ENCODE results near the gene FOCAD. TPM values are rescaled to one million over a fixed set of nuclear protein-coding genes. Genes with fewer than 3 reads are reported as not detected.

The FOCAD gene
- total RNA-seq, 2 donors from 2014 or later, result 29.4 to 29.6 TPM

DNA sequence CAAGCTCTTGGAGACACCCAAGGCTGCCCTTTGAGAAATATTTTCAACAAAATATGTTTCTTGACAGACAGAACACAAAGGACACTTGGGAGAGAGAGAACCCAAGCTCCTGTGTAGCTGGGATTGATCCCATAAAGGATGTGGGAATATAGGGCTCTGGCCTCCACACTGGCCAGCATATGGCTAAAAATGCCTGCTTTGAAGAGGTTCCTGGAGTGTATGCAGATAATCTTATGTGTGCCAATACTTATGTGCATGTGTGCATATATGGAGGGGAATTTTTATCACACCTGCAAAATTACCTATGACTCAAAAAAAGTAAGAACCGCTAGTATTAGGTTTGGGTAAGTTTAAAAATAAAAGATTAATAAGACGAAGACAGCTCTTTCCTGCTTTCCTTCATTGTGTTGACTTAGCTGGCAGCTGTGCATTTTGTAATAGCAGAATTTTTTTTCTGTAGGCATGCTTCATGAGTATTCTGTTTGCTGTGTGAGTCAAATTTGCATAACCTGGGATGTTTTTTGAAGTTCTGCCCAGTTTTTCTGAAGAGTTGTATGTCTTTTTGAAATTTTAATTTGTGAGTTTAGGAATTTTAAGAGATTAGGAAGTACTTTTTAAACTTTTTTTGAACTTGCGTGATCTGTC is 304.7 kb downstream of the FOCAD start:
- Mint-ChIP-seq H3K36me3 (ENCODE audit: insufficient read depth in 2 of 2) (peaks cover 1 to 13% of the 10 kb centered on the region in 2 donors), H3K27ac (no peak overlapping the region), H3K4me3 (no peak overlapping the region), H3K9me3 (no peaks in the 10 kb centered on the region), H3K27me3 (ENCODE audit: low read depth) (no peaks in the 10 kb centered on the region), H3K4me1 (ENCODE audit: low read depth) (no peaks in the 10 kb centered on the region)
- DNase-seq (no peak), ATAC-seq (replicated peaks in 1 of 2) (no peak)

DNA sequence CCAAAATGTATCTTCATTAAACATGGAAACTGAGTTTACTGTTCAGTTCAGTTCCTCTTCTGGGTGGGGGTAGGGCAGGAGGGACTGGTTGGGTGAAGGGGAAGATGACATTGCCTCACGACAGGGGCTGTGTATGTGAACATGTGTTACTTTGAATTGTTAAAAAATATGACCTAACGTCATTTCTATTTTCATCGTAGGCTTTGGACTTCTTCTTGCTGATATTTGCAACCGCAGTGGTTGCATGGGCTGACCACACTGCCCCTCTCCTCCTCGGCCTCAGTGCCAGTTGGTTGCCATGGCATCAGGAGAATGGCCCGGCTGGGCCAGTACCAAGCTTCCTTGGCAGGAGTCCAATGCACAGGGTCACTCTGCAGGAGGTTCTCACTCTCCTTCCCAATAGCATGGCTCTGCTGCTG is 305.9 kb downstream of the FOCAD start:
- Mint-ChIP-seq H3K27me3 (ENCODE audit: low read depth) (no peaks in the 10 kb centered on the region), H3K4me1 (ENCODE audit: low read depth) (no peaks in the 10 kb centered on the region), H3K9me3 (no peaks in the 10 kb centered on the region), H3K4me3 (no peak overlapping the region), H3K27ac (no peak overlapping the region), H3K36me3 (ENCODE audit: insufficient read depth in 2 of 2) (peaks cover 1 to 16% of the 10 kb centered on the region in 2 donors)
- DNase-seq (no peak), ATAC-seq (replicated peaks in 1 of 2) (no peak)

DNA sequence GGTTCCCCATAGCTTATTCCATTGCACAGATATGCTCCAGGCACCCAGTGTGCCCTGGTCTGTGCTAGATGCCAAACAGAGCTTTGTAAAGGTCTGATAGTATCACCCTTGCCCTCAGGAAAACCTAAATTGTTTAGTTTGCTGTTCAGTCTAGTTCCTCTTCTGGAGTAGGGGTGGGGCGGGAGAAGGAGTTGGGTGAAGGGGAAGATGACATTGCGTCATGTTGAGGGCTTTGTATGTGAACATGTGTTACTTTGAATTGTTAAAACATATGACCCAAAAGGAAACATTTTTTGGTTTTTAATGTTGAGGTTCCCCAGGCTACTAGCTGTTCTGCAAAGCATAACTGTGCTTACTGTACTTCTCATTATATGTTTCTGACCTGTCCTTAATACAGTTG is 306.8 kb downstream of the FOCAD start:
- H3K4me1 Mint-ChIP-seq (ENCODE audit: low read depth), result peaks cover 2% of the 10 kb centered on the region
- H3K9me3 Mint-ChIP-seq, result no peaks in the 10 kb centered on the region
- H3K27ac Mint-ChIP-seq, result no peak overlapping the region
- peaks cover 6 to 16% of the 10 kb centered on the region in 2 donors for H3K36me3 Mint-ChIP-seq (ENCODE audit: insufficient read depth in 2 of 2)
- DNase-seq, result no peak
- no peak overlapping the region for H3K4me3 Mint-ChIP-seq
- H3K27me3 Mint-ChIP-seq (ENCODE audit: low read depth), result no peaks in the 10 kb centered on the region
- ATAC-seq (replicated peaks in 1 of 2), result no peak

DNA sequence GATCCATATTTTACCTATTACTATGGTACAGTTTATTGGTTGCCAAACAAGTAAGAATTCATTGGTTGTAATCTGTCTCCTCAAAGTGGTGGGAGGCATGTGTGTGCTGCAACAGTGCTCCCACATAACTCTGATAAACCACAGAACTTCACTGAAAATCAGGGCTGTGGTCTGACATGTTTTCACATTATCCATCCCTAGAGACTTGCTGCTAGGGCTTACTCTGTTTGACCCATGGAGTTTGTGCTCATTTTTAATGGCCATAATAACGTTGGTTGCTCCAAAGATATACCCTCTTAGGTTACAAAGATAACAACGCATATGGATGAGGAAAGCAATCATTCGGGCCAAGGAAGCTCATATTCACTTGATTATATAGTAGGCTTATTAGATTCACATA is 310.4 kb downstream of the FOCAD start:
- no peak overlapping the region for H3K4me3 Mint-ChIP-seq
- peaks cover 31% of the 10 kb centered on the region for H3K4me1 Mint-ChIP-seq (ENCODE audit: low read depth)
- H3K9me3 Mint-ChIP-seq, result no peaks in the 10 kb centered on the region
- H3K27ac Mint-ChIP-seq, result no peak overlapping the region
- DNase-seq (no peak), ATAC-seq (replicated peaks in 1 of 2) (no peak)
- no peaks in the 10 kb centered on the region for H3K27me3 Mint-ChIP-seq (ENCODE audit: low read depth)
- peaks cover 4 to 16% of the 10 kb centered on the region in 2 donors for H3K36me3 Mint-ChIP-seq (ENCODE audit: insufficient read depth in 2 of 2)

DNA sequence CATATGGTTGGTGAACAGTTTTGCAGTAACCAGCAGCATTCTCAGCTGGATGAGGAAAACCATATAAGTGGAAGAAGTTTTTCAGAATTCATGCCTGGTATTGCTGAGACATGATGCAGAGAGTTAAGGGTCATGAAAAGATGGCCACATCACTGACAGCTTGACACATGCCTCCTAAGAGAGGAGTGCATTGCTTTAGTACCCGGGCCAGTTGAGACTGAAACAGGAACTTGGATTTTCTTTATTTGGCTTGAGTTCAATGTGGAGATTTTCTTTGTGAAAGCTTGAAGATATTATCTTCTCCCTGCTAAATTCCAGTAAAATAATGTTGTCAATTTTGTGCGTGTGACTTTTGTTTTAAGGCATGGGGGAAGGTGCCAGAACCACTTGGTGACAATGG is 311.6 kb downstream of the FOCAD start:
- H3K27ac Mint-ChIP-seq, result no peak overlapping the region
- H3K36me3 Mint-ChIP-seq (ENCODE audit: insufficient read depth in 2 of 2), result peaks cover 7 to 14% of the 10 kb centered on the region in 2 donors

DNA sequence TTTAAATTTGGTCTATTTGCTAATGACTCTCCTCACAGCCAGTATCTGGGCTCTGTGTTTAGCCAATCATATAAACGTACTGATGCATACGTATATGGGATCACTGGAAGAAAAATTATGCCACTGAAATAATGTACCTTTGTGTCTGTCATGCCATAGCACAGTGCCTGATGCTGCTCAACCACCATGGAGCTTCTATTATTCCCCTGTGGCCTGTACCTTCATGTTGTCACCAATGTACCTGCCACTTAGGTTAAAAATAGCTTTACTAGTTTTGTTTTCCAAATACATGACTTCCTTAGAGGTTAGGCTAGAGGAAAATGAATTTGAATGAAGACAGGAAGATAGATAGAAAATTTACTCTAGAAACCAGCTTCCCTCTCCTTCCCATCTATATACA is 312.8 kb downstream of the FOCAD start:
- Mint-ChIP-seq H3K4me1 (ENCODE audit: low read depth) (peaks cover 41% of the 10 kb centered on the region), H3K27me3 (ENCODE audit: low read depth) (no peaks in the 10 kb centered on the region), H3K27ac (no peak overlapping the region), H3K9me3 (peaks cover 0 to 4% of the 10 kb centered on the region in 2 donors), H3K4me3 (peak overlapping the region in 1 of 2 donors; percentile 18), H3K36me3 (ENCODE audit: insufficient read depth in 2 of 2) (peaks cover 11 to 18% of the 10 kb centered on the region in 2 donors)
- no peak for DNase-seq
- ATAC-seq (replicated peaks in 1 of 2), result no peak

More for the DNA sequence above, 311.6 kb downstream of the FOCAD start:
- no peak for DNase-seq
- peaks cover 0 to 2% of the 10 kb centered on the region in 2 donors for H3K9me3 Mint-ChIP-seq
- no peak for ATAC-seq (replicated peaks in 1 of 2)
- H3K4me1 Mint-ChIP-seq (ENCODE audit: low read depth), result peaks cover 31% of the 10 kb centered on the region
- no peak overlapping the region for H3K4me3 Mint-ChIP-seq
- H3K27me3 Mint-ChIP-seq (ENCODE audit: low read depth), result no peaks in the 10 kb centered on the region

DNA sequence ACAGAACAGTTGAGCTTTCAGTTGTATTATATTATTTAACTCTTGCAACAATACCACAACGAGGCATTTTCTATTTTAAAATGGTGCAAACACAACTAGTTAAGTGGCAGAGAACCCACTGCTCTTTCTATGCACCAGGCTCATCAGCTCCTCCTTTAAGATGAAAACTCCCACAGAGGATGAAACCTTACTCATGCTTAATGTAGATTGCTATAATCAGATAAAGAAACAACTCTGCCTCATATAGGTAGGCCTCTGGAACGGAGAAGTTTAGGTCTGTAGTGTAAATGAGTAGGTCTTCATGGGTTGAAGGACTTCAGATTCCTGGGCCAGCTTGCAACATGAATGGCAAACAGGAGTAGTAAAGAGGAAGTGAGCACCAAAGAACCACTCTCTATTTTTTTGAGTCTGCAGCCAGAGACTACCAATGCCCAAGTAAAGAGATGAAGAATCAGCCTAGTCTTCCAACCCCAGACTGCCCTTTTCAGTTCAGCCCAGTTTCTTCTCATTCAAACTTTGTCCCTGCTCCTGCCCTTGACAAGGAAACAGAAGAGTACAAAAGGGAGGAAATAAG is 313.5 kb downstream of the FOCAD start:
- no peak for DNase-seq
- peak overlapping the region; percentile 42 for H3K27ac Mint-ChIP-seq
- H3K36me3 Mint-ChIP-seq (ENCODE audit: insufficient read depth in 2 of 2), result peaks cover 13 to 15% of the 10 kb centered on the region in 2 donors
- peak; percentile 79 to 93 for ATAC-seq (replicated peaks in 1 of 2)
- peak overlapping the region in 1 of 2 donors; percentile 6 for H3K4me3 Mint-ChIP-seq
- peaks cover 48% of the 10 kb centered on the region for H3K4me1 Mint-ChIP-seq (ENCODE audit: low read depth)
- no peaks in the 10 kb centered on the region for H3K27me3 Mint-ChIP-seq (ENCODE audit: low read depth)
- H3K9me3 Mint-ChIP-seq, result peaks cover 2 to 7% of the 10 kb centered on the region in 2 donors

DNA sequence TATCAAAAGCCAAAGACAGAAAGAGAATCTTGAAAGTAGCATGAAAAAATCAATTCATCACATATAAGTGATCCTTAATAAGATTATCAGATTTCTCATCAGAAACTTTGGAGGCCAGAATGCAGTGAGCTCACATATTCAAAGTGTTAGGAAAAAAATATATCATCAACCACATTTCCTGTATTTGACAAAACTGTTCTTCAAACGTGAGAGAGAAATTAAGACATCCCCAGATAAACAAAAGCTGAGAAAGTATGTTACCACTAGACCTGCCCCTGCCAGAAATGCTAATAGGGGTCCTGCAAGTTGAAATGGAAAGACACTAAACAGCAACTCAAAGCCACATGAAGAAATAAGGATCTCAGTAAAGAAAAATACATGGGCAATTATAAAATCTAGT is 317.5 kb downstream of the FOCAD start:
- ATAC-seq (replicated peaks in 1 of 2) (no peak), DNase-seq (no peak)
- Mint-ChIP-seq H3K9me3 (peaks cover 2 to 7% of the 10 kb centered on the region in 2 donors), H3K4me1 (ENCODE audit: low read depth) (peaks cover 39% of the 10 kb centered on the region), H3K27ac (peak overlapping the region; percentile 79), H3K4me3 (peak overlapping the region in 1 of 2 donors; percentile 25), H3K36me3 (ENCODE audit: insufficient read depth in 2 of 2) (peaks cover 8 to 15% of the 10 kb centered on the region in 2 donors), H3K27me3 (ENCODE audit: low read depth) (no peaks in the 10 kb centered on the region)

DNA sequence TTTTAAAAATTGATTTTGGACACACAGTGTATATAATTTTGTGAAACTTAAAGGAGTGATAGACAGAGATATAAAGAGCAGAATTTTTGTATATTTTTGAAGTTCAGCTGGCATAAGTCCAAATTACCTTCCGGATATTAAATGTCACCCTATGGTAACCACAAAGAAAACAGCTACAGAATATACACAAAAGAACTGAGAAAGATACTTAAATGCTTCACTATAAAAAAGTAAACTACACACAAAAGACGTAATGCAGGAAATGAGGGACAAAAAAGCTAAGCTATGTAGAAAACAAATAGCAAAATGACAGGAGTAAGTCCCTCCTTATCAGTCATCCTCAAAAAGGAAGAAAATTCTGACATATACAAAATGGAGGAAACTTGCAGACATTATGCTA is 318.0 kb downstream of the FOCAD start:
- no peaks in the 10 kb centered on the region for H3K27me3 Mint-ChIP-seq (ENCODE audit: low read depth)
- peaks cover 8 to 15% of the 10 kb centered on the region in 2 donors for H3K36me3 Mint-ChIP-seq (ENCODE audit: insufficient read depth in 2 of 2)
- peaks cover 2 to 7% of the 10 kb centered on the region in 2 donors for H3K9me3 Mint-ChIP-seq
- no peak for DNase-seq
- H3K4me3 Mint-ChIP-seq, result peak overlapping the region in 1 of 2 donors; percentile 25
- ATAC-seq (replicated peaks in 1 of 2), result no peak
- H3K27ac Mint-ChIP-seq, result peak overlapping the region; percentile 79
- H3K4me1 Mint-ChIP-seq (ENCODE audit: low read depth), result peaks cover 34% of the 10 kb centered on the region

DNA sequence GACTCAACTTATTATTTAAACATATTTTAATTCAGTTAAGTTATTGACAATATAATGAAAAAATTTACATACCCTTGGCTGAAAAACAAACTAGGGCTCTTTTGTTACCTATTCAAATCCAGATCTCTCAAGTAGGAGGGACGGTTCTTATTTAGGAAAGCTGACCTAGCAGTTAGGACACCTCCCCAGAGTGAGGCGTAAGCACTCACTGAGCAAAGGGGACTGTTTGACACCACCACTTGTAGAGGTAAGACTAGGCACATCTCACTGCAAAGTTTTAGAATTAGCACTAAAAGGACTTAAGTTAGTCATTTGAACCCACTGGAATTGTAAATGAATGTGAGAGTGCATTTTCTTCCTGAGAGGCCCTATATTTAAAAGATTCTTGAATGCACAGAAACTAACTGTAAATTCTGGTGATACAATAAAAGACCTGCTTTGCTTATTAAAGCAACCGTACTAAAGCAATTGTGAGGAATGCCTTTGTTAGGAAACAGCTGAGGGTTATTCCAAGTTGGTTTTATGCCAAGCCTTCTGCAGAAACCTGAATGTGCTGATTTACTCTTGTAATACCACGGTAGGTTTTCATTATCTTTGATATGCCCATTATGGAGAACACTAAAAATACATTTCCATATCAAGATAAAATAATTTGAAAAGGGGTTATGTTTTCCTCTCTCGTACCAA is 331.2 kb downstream of the FOCAD start:
- H3K4me1 Mint-ChIP-seq (ENCODE audit: low read depth), result no peaks in the 10 kb centered on the region
- DNase-seq, result no peak

DNA sequence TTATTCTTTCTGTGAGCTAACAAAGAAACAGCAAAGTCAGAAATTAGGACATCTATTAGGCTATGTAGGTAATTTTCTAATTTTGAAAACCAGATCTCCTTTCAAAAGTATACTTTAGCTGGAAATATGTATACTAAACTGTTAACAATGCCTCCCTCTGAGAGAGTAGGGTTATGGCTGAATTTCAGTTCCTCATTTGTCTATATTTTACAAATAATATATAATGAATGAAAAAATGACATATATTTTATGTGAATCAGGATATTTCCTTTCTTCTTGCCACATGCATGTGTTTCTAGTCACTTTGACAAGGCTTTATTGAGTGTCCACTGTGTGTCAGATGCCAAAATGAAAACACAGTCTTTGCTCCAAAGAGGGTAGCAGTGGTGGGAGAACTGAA is 331.9 kb downstream of the FOCAD start:
- no peaks in the 10 kb centered on the region for H3K4me1 Mint-ChIP-seq (ENCODE audit: low read depth)
- no peaks in the 10 kb centered on the region for H3K27me3 Mint-ChIP-seq (ENCODE audit: low read depth)
- no peaks in the 10 kb centered on the region for H3K9me3 Mint-ChIP-seq
- no peak overlapping the region for H3K4me3 Mint-ChIP-seq
- ATAC-seq (replicated peaks in 1 of 2) (no peak), DNase-seq (no peak)
- H3K36me3 Mint-ChIP-seq (ENCODE audit: insufficient read depth in 2 of 2), result no peaks in the 10 kb centered on the region
- H3K27ac Mint-ChIP-seq, result no peak overlapping the region

More for the DNA sequence above, 331.2 kb downstream of the FOCAD start:
- ATAC-seq (replicated peaks in 1 of 2), result no peak
- H3K27ac Mint-ChIP-seq, result no peak overlapping the region
- no peaks in the 10 kb centered on the region for H3K9me3 Mint-ChIP-seq
- H3K27me3 Mint-ChIP-seq (ENCODE audit: low read depth), result no peaks in the 10 kb centered on the region
- no peak overlapping the region for H3K4me3 Mint-ChIP-seq
- H3K36me3 Mint-ChIP-seq (ENCODE audit: insufficient read depth in 2 of 2), result no peaks in the 10 kb centered on the region

DNA sequence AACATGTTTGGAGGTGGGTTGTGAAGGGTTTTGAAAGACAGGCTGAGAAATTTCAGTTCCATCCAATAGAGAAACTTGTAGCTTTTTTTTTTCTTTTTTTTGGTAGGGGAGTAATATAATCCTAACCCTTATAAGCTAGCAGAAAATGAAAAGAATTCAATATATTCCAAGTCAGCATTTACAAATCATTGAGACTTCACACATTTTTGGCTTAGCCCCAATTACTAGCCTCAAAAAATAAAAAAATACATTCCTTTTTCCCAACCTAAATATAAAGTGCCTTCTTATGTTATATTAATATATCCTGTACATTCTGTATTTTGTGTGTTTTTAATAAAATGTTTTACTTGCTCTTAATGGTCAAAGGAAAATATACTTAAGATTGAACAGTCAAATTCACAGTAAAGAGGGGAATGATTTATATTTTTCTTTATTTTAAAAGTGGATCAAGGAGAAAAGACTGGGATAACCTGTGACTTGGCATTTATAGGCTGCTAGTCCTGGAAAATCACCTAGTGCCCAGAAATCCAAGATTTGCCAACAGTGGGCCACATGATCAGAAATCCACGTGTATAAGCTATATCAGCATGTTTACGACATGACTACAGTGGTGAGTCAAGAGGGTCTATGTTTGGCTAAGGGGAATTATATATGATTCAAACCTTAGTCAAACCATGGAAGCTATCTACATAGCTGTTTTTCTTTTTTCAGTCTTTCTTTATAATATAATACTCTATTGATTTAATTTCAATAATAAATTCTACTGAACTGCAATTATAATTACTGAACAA is 332.8 kb downstream of the FOCAD start:
- DNase-seq (no peak), ATAC-seq (replicated peaks in 1 of 2) (peak in 1 of 2 donors; percentile 67)
- no peaks in the 10 kb centered on the region for H3K27me3 Mint-ChIP-seq (ENCODE audit: low read depth)
- H3K36me3 Mint-ChIP-seq (ENCODE audit: insufficient read depth in 2 of 2), result peaks cover 1 to 2% of the 10 kb centered on the region in 2 donors
- no peaks in the 10 kb centered on the region for H3K9me3 Mint-ChIP-seq
- no peaks in the 10 kb centered on the region for H3K4me1 Mint-ChIP-seq (ENCODE audit: low read depth)
- no peak overlapping the region for H3K4me3 Mint-ChIP-seq
- H3K27ac Mint-ChIP-seq, result no peak overlapping the region

DNA sequence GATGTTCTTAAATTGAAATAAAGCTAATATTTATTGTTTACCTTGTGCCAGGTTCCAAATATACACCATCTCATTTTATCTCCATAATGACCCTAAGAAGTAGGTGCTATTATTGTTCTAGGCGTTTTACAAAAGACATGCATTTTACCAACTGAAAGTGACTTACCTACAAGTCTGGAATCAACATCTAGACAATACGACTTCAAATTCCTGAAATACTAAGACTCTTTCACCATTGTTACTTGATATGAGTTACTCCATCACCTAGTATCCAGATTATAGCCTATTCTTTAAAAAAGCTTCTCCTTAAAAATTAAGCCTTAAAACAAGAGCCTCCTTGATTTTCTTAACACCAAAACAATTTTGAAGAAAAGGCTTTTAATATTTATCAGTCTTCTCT is 334.1 kb downstream of the FOCAD start:
- Mint-ChIP-seq H3K27ac (no peak overlapping the region), H3K27me3 (ENCODE audit: low read depth) (no peaks in the 10 kb centered on the region), H3K4me1 (ENCODE audit: low read depth) (no peaks in the 10 kb centered on the region), H3K9me3 (no peaks in the 10 kb centered on the region), H3K36me3 (ENCODE audit: insufficient read depth in 2 of 2) (peaks cover 1 to 2% of the 10 kb centered on the region in 2 donors), H3K4me3 (no peak overlapping the region)
- DNase-seq (no peak), ATAC-seq (replicated peaks in 1 of 2) (no peak)

Measured in activated T-cell treated with anti-CD3 and anti-CD28 coated beads, Interleukin-2, amount 50 U/mL, for 72 hours (primary cell).